GM19452 (cell line): ENCODE measurements around the gene AKT1S1.
"Not testable (repeated sequence)": the region's sequence is repeated elsewhere in the genome, so short reads cannot be mapped to it uniquely, and the experiment has no call there.

ENCODE experiments used
- ATAC-seq: cut with Tn5 transposase; IDR thresholded peaks from one replicate; pipeline ENCODE4 v1.9.1; 2021; ENCODE audit not compliant: unreplicated experiment

The AKT1S1 gene

DNA sequence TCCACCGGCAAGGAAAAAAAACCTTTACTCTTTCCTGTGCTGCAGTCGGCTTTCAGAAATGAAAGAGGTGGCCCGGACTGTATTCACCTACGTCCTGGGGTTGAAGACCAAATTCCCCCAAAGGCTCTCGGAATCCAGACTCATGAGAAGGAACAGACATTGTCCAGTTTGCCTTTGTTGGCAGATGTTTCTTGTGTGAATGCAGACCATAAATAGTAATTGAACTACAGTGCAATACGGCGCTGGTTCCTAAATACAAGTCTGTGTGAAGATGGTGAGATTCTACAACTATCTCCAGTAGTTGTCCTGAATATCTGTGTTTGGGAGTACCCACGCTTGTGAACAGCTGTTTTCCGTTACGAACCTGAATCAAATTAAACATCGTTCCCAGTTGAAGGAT lies 37.4 kb downstream of the AKT1S1 start:
- ATAC-seq, result no peak

DNA sequence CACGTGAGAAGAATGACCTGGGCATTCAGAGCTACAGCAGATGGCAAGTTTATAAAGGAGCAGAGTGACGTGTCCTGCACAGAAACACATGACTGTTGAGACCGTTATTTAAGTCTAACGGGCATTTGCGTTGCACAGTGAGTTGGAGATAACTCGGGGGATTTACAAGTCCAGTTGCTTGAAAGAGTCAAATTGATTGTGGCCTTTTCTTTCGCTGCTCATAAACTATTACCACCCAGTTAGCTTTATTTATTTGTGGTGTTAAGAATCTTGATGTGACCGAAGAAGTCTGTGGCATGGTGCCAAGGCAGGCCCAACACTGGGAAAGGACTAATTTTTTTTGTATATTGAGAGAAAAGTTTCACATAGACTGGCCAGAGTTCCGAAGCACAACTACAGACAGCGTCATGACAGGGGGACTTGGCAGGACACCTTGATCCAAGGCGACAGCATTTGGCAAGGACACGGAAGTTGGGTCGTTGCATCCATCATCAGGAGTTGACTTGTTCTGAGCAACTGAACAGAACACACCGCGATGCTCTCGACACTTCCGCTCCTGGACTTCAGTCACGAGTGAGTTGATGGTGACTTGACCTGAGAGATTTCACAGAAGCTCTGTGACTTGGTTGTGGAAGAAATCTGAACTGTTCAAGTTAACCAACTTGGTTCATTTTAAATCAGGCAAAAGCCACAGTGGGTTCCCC lies 38.1 kb downstream of the AKT1S1 start:
- ATAC-seq, result no peak

DNA sequence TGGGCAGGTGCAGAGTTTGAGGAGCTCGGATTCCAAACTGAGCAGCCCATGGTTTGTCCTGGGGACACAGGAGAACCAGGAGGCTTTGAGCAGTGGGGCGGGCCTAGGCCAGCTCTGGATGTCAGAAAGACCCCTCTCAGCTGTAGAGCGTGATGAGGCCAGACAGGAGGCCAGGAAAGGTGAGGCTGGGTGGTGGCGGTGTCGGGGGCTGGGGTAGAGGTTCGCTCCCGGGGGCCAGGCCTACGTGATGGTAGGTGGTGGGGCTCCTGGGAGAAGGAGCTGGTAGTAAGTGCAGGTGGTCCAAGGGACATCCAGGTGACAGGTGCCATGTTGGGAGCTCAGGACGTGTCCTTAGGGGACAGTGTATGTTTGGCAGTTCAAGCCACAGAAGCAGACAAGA lies 39.7 kb downstream of the AKT1S1 start:
- no peak for ATAC-seq

DNA sequence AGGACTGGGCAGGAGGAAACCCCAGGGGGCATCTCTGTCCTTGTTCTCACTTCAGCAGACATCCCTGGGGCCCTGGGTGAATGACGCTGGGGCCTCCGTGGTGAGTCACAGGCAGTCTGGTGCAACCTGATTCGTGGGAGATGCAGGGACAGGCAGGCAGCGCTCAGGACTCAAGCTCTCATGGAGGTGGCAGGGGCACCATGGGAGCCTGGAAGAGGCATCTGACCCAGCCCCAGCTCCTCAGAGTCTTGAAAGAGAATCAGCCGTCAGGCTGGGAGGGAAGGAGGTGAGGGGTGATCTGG lies 40.2 kb downstream of the AKT1S1 start:
- ATAC-seq, result no peak

DNA sequence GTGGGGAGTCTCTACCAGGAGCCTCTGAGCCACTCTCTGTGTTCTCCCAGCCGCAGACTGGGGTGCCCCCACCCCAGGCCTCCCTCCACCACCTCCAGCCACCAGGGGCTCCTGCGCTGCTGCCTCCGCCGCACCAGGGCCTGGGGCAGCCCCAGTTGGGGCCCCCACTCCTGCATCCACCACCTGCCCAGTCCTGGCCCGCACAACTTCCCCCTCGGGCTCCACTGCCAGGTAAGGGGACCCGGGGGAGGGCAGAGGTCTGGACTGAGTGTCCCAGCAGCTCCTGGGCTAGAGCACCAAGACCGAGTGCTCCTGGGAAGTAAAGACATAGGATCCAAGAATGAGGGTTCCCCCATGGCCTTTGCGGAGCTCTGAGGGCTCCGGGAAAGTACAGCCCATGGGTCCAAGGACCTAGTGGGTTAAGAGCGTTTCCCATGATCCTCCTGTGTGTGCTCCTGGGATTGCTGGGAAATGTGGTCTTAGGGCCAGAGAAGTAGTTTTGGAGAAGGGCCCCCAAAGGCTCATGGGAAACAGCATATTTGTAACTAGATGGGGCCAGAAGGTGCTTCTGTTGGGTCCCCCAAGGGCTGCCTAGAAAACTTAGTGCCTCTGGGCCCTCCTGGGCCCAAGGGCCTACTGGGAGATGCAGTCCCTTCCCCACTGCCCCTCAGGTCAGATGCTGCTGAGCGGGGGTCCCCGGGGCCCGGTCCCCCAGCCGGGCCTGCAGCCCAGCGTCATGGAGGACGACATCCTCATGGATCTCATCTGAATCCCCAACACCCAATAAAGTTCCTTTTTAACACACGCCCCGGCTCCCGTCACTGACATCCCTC lies 40.8 kb downstream of the AKT1S1 start:
- no peak for ATAC-seq

DNA sequence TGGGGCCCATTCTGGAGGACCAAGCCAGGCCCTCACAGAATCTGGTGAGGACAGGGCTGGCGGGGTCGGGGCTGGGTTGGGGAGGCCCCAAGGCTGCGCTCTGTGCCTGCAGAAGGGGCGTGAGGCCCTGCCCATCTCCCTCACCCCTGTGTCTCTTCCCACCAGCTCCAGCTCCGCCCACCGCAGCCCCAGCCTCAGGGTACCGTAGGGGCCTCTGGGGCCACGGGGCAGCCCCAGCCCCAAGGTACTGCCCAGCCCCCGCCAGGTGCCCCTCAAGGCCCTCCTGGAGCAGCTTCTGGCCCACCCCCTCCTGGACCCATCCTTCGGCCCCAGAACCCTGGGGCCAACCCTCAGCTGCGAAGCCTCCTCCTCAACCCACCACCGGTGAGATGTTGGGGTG lies 41.6 kb downstream of the AKT1S1 start:
- no peak for ATAC-seq

DNA sequence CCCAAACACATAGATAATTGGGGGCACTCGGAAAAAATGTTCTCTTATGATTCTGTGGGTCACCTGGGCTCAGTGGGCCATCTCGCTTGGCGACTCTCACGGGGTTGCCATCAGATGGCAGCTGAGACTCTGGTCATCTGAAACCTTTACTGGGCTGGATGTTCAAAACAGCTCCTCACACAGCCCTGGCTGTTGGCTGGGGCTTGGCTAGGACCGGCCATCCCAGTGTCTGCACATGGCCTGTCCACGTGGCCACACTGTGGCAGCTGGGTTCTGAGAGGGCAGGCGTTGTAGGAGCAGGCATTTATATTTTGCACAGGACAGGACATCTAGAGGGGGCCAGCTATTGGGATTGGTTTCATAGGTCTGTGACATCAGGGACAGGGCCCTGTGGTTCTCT lies 43.6 kb downstream of the AKT1S1 start:
- ATAC-seq, result no peak

DNA sequence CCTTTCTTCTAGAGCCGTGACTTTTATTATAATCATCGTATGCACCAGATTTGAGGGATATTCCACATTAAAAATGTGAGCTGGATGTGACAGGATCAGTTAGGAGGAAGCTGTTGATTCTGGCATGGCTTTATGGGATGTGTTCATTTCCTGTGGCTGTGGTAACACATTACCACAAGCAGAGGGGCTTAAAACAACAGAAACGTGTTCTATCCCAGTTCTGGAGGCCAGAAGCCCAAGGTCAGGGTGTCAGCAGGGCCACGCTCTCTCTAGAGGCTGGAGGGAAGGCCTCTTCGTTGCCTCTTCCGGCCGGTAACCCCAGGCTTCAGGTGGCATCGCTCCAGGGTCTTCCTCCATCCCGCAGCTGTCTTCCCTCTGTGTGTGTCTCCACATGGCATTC lies 44.6 kb downstream of the AKT1S1 start:
- ATAC-seq, result no peak

DNA sequence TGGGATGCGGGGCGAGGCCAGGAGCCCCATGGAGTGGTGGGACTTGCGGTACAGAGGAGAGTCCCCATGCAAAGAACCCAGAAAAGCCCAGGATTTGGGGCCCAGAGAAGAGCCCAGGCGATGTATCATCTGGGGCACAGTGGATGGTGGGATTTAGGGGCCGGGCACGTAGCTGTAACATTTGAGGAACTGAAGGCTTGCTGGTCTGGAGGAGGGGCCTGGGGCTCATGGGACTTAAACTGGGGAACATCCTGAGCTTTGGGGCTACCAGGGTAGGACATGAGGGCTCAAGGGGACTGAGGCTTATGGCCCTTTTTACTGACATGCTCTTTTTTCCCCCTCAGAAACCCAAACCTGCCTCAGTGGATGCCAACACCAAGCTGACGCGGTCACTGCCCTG lies 45.6 kb downstream of the AKT1S1 start:
- ATAC-seq, result no peak

DNA sequence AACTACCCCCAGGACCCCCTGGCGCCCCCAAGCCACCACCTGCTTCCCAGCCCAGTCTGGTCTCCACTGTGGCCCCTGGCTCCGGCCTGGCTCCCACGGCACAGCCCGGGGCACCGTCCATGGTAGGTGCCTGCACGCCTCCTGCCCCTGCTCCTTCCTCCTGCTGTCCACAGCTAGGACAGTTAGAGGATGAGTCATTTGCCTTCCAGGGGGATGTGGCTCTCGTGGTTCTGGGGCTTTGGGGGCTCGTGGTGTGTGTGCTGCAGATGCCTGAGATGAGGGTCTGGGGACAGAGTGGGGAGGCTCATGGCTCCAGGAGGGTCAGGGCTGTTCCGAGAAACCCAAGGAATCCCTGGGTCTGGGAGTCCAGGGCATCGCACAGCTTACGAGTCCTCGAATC lies 46.4 kb downstream of the AKT1S1 start:
- ATAC-seq, result no peak

DNA sequence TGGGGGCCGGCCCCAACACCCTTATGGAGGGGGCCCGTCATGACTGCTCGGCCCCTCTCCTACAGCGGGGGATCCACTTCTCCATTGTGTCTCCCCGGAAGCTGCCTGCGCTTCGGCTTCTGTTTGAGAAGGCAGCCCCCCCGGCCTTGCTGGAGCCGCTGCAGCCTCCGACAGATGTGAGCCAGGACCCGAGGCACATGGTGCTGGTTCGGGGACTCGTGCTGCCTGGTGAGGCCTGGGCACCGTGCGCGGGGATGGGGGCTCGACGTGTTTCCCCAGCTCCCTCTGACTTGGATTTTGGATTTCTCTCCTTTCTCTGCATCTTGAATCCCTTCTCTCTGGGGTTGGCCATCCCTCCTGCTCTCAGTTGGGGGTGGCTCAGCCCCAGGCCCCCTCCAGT lies 47.4 kb downstream of the AKT1S1 start:
- no peak for ATAC-seq

DNA sequence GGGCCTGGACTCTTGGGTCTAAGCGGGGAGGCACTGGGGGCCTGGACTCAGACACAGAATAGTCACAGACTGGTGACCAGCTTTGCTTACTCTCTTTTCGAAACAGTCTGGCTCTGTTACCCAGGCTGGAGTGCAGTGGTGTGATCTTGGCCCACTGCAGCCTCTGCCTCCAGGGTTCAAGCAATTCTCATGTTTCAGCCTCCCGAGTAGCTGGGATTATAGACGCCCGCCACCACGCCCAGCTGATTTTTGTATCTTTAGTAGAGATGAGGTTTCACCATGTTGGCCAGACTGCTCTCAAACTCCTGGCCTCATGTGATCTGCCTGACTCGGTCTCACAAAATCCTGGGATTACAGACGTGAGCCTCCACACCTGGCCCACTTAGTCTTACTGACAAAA lies 48.0 kb downstream of the AKT1S1 start:
- ATAC-seq, result no peak

DNA sequence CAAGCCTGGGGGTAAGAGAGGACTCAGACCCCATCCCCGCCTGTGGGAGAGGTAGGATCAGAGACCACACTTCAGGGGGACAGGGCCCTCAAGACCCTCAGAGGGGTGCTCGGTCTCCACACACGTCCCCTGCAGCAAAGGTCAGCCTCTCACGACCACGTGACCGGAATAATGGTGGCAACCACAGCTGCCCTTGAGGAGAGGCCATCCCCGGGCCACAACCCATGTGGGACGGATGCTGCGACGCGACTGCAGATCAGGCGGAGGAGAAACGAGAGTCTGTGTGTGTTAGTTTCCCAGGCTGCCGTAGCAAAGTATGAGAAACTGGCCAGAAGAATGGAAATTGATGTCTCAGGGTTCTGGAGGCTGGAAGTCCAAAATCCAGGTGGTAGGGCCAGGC lies 50.1 kb downstream of the AKT1S1 start:
- no peak for ATAC-seq

DNA sequence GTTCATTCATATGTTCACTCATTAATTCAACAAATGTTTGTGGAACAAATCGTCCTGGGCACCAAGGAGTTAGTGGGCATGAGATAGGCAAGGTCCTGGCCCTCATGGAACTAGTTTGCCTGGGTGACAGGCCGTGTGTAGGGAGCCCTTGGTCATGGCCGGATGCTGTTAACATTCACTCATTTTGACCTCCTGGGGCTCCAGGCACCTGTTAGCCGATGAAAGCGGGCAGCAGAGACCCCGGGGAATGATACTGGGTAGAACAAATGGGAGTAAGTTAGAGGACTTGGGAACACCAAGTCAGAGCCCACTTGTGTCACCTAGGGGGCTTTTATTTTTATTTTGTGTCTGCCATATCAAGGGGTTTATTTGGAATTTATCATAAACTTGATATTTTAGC lies 52.5 kb downstream of the AKT1S1 start:
- no peak for ATAC-seq

DNA sequence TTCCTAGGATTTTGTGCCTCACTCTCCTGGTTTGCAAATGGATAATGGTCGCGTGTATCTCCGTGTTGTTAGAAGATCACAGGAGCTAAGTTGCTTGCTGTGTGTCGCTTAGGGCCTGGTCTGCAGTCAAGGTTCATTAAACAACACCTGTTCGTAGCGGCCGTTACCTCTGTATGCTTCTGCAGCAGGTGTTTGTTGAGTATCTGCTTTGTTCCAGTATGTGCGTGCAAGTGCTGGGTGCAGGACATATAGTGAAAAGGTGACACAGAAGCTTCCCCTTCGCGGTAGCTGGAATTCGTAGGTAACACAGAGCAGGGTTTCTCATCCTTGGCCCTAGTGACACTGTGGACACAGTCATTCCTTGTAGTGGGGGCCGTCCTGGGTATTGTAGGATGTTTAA lies 53.7 kb downstream of the AKT1S1 start:
- ATAC-seq, result no peak

DNA sequence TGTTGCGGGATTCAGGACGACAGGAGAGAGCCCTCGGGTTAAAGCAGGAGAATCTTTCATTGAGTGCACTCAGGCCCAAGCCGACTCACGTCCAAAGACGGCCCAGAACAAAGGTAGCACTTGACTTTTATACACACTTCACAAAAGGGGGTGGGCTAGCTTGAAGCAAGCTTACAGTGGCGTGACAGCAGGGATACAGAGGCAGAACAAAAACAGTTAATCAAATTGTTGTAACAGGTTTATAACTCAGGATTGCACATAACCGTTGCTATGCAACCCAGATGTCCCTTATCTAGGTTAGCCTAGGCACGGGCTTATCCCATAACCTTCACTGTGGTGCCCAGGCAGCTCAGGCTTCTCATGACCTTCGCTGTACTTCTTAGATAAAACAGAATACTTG lies 57.0 kb downstream of the AKT1S1 start:
- ATAC-seq, result no peak

DNA sequence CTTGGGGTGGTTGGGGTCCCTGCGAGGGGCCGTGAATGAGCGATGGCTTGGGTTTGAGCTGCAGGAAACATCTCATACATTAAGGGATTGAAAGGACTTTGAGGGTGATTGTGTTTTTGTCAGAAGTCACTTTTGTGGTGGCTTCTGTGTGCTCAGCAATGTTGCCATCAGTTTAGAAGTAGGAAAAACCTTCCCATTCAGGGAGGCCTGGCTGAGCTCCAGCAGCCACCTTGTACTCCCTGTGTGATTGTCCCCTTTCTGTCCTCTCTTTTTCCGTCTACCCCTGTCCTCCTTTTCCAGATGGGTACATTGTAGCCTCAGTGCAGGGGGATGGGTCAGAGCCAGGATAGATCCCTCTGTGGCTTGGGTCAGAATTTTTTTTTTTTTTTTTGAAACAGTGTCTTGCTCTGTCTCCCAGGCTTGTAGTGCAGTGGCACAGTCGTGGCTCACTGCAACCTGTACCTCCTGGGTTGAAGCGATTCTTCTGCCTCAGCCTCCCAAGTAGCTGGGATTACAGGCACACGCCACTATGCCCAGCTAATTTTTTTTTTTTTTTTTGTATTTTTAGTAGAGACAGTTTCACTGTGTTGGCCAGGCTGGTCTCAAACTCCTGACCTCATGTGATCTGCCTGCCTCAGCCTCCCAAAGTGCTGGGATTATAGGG lies 57.6 kb downstream of the AKT1S1 start:
- ATAC-seq, result not testable (repeated sequence)
